ENCODE measurements around the gene NNAT.

- no peak for TF ChIP-seq ZNF274 (IDR thresholded peaks at IDR 0.05; ENCODE audit: low read depth, low read length)
- TF ChIP-seq YY1 (IDR thresholded peaks at IDR 0.05; ENCODE audit: insufficient read depth, insufficient read length) = no peak
Observed at GRCh38 chr20:37523911-37524700, 3.1 kb downstream of the NNAT start.

Data from NT2/D1 (cell line).